Activated CD8-positive, alpha-beta memory T cell treated with anti-CD3 and anti-CD28 coated beads, Interleukin-2, amount 10 ng/mL, durations not matched to agents 7 days and 5 days (primary cell): ENCODE results near the gene IVNS1ABP. TPM values are rescaled to one million over a fixed set of nuclear protein-coding genes. Genes with fewer than 3 reads are reported as not detected.
"Not testable (repeated sequence)": the region's sequence is repeated elsewhere in the genome, so short reads cannot be mapped to it uniquely, and the experiment has no call there.

Experiments
- ATAC-seq: fragments of 150-1000 bp; cut with Tn5 transposase; one replicate; pipeline ENCODE4 v1.10.0; 2021; ENCODE audit warnings: moderate library complexity
- CTCF ChIA-PET: fragments of 350-600 bp; sonication (Branson Sonifier 250); formaldehyde crosslinking; loops from one replicate; lab custom pipeline; 2021; ENCODE audit warnings: antibody characterized with exemption; lab: Charles Lee
- DNase-seq: peaks from one replicate; pipeline ENCODE4 v3.0.0-alpha.2; 2020
- H3K27ac Mint-ChIP-seq: one replicate; pipeline ENCODE4 v1.8.0; 2021; ENCODE audit warnings: mild to moderate bottlenecking, mixed read lengths
- H3K27me3 Mint-ChIP-seq: one replicate; pipeline ENCODE4 v1.8.0; 2021; ENCODE audit warnings: mixed read lengths
- H3K36me3 Mint-ChIP-seq: one replicate; pipeline ENCODE4 v1.8.0; 2021; ENCODE audit warnings: mild to moderate bottlenecking, mixed read lengths
- H3K4me1 Mint-ChIP-seq: one replicate; pipeline ENCODE4 v1.8.0; 2021; ENCODE audit warnings: mixed read lengths
- H3K4me3 Mint-ChIP-seq: one replicate; pipeline ENCODE4 v1.8.0; 2021; ENCODE audit warnings: mild to moderate bottlenecking, moderate library complexity, mixed read lengths
- H3K9me3 Mint-ChIP-seq: one replicate; pipeline ENCODE4 v1.8.0; 2022; ENCODE audit warnings: low read depth, mixed read lengths
- total RNA-seq, 2 experiments: library from RNA; stranded (reverse); gene quantifications; one replicate each; pipeline ENCODE4 v1.2.3, GENCODE V29; 2021

IVNS1ABP gene
- total RNA-seq, 2 experiments from 2014 or later = 251 to 509 TPM

DNA sequence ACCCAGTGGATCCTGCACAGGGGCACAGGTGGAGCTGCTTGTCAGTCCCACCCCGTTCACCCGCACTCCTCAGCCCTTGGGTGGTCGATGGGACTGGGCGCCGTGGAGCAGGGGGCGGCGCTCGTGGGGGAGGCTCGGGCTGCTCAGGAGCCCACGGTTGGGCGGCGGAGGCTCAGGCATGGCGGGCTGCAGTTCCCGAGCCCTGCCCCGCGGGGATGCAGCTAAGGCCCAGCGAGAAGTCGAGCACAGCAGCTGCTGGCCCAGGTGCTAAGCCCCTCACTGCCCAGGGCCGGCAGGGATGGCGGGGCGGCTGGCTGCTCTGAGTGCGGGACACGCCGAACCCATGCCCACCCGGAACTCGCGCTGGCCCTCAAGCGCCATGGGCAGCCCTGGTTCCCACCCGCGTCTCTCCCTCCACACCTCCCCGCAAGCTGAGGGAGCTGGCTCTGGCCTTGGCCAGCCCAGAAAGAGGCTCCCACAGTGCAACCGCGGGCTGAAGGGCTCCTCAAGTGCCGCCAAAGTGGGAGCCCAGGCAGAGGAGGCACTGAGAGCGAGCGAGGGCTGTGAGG lies 4.7 kb upstream of the IVNS1ABP start:
- ATAC-seq, H3K4me3 Mint-ChIP-seq, H3K27ac Mint-ChIP-seq, H3K9me3 Mint-ChIP-seq, CTCF ChIA-PET, DNase-seq, H3K27me3 Mint-ChIP-seq: not testable (repeated sequence)
- peaks cover 29% of the 10 kb centered on the region for H3K36me3 Mint-ChIP-seq
- peaks cover 28% of the 10 kb centered on the region for H3K4me1 Mint-ChIP-seq

DNA sequence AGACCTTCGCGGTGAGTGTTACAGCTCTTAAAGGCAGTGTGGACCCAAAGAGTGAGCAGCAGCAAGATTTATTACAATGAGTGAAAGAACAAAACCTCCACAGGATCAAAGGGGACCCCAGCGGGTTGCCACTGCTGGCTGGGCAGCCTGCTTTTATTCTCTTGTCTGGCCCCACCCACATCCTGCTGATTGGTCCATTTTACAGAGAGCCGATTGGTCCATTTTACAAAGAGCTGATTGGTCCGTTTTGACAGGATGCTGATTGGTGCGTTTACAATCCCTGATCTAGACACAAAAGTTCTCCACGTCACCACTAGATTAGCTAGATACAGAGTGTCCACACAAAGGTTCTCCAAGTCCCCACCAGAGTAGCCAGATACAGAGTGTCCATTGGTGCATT lies 4.1 kb upstream of the IVNS1ABP start:
- H3K36me3 Mint-ChIP-seq = peaks cover 30% of the 10 kb centered on the region
- not testable (repeated sequence) for H3K27me3 Mint-ChIP-seq, ATAC-seq, H3K27ac Mint-ChIP-seq, H3K9me3 Mint-ChIP-seq, H3K4me3 Mint-ChIP-seq, DNase-seq
- CTCF ChIA-PET = interaction anchor here (1.4 kb wide), 1 partner anchor 16 kb away, joined by 7 read pairs; no protein-coding TSS in a partner anchor
- H3K4me1 Mint-ChIP-seq = peaks cover 28% of the 10 kb centered on the region

DNA sequence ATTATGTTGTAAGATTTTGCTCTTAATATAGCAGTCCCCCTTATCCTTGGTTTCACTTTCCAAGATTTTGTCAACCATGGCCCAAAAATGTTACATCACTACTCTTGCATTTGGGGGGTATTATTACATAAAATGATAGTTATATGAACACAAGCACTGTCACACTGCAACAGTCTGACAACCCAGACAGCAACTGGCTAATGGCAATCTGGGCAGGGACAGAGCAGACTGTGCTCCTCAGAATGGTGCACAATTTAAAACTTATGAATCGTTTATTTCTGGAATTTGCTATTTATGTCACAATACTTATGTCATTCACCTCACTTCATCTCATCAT lies 2.1 kb upstream of the IVNS1ABP start:
- ATAC-seq (no peak), DNase-seq (no peak)
- no peaks in the 10 kb centered on the region for H3K27me3 Mint-ChIP-seq
- H3K36me3 Mint-ChIP-seq = peaks cover 47% of the 10 kb centered on the region
- H3K4me1 Mint-ChIP-seq = peaks cover 32% of the 10 kb centered on the region
- CTCF ChIA-PET = interaction anchor here (0.7 to 4.5 kb wide), 3 partner anchors 18 to 355 kb away, joined by 3 to 32 read pairs (median 16); no protein-coding TSS in a partner anchor
- no peak overlapping the region for H3K27ac Mint-ChIP-seq
- H3K9me3 Mint-ChIP-seq = peaks cover 5% of the 10 kb centered on the region
- H3K4me3 Mint-ChIP-seq = peak overlapping the region; percentile 47

DNA sequence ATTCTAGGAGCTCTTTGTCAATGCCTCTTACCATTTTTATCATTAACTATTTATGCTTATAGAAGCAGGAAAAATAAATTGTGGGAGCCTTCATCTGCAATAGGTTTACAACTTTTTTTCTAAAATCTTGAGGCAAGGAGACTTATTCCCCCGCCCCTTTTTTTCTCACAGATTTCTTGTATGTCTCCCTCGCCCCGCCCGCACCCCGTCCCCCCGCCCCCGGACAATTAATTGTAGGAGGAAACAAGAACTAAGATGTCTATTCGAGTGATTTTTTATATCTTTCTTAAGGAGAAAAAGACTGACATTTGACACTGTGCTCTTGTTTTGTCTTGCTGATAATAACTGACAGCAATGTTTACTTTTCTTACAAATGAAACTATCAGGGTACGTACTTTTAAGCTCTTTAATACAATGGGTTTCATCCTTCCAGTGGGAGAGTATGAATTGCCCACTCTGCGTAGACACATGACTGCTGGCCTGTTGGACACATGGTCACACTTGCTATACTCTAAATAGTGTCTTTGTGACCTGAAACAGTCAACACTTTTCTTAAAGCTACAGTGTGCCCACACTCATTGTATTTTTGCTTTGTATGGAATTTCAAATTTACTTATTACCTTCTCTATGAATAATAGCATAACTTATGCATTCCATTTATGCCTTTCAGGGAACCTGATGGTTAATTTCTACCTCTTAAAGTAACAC lies 1.5 kb upstream of the IVNS1ABP start:
- peaks cover 37% of the 10 kb centered on the region for H3K4me1 Mint-ChIP-seq
- CTCF ChIA-PET = interaction anchor here (0.7 to 4.5 kb wide), 19 partner anchors 18 to 362 kb away, joined by 3 to 37 read pairs (median 4); no protein-coding TSS in a partner anchor
- no peak for DNase-seq
- H3K9me3 Mint-ChIP-seq = peaks cover 5% of the 10 kb centered on the region
- no peak for ATAC-seq
- H3K4me3 Mint-ChIP-seq = peak overlapping the region; percentile 99
- H3K36me3 Mint-ChIP-seq = peaks cover 53% of the 10 kb centered on the region
- H3K27ac Mint-ChIP-seq = peak overlapping the region; percentile 97
- H3K27me3 Mint-ChIP-seq = no peaks in the 10 kb centered on the region

GRCh38 chr1:185317886-185318310 lies 855 bp upstream of the IVNS1ABP start:
- Mint-ChIP-seq H3K27ac (peak overlapping the region; percentile 97), H3K27me3 (no peaks in the 10 kb centered on the region), H3K4me1 (peaks cover 40% of the 10 kb centered on the region), H3K36me3 (peaks cover 59% of the 10 kb centered on the region), H3K4me3 (peak overlapping the region; percentile 99), H3K9me3 (peaks cover 5% of the 10 kb centered on the region)
- ATAC-seq (peak; percentile 43), DNase-seq (peak; percentile 90)
- CTCF ChIA-PET = interaction anchor here (0.8 to 4.5 kb wide), 20 partner anchors 19 to 363 kb away, joined by 3 to 37 read pairs (median 4); no protein-coding TSS in a partner anchor

DNA sequence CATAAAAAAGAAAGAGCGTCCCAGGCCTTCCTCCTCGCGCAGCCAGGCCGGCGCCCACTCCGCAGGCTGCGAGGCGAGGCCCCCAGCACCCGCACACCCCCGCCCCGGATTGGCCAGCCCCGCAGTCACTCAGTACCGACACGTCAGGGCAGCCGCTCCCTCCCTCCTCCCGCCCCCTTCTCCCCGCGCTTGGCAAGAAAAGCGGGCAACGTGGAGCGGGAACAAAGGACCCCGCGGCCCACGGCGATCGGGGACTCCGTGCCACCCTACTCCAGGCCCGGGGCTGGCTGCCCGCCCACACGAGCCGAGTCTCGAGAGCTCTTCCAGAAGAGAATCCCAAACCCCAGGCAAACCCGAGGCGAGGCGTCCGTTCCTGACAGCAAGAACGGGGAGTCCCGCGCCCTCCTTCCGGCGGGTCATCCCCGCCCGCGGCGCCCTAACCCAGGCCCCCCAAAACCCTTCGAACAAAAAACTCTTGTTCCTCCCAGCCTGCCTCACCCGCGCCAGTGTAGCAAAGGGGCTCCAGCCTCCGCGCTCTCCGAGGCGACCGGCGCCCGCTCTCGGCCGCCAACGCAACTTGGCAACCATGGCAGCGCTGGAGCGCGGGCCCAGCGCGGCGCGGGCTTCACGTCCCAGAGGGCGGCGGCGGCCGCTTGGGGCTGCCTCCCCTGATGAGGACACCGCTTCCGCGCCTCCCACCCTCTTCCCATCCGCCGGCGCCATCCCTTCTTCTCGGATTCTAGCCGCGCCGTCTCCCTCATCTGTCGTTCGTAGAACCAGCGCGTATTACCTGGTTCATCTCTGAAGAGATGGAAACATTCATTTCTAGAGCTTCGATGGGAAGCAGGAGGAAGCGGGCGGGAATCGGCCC lies 645 bp downstream of the IVNS1ABP start:
- Mint-ChIP-seq H3K36me3 (peaks cover 65% of the 10 kb centered on the region), H3K9me3 (peaks cover 5% of the 10 kb centered on the region), H3K27ac (peak overlapping the region; percentile 97), H3K4me3 (peak overlapping the region; percentile 99), H3K27me3 (no peaks in the 10 kb centered on the region), H3K4me1 (peaks cover 51% of the 10 kb centered on the region)
- CTCF ChIA-PET = interaction anchor here (0.6 to 4.5 kb wide), 19 partner anchors 11 to 364 kb away, joined by 3 to 37 read pairs (median 3); no protein-coding TSS in a partner anchor
- DNase-seq = peak; percentile 95
- ATAC-seq = peak; percentile 62

DNA sequence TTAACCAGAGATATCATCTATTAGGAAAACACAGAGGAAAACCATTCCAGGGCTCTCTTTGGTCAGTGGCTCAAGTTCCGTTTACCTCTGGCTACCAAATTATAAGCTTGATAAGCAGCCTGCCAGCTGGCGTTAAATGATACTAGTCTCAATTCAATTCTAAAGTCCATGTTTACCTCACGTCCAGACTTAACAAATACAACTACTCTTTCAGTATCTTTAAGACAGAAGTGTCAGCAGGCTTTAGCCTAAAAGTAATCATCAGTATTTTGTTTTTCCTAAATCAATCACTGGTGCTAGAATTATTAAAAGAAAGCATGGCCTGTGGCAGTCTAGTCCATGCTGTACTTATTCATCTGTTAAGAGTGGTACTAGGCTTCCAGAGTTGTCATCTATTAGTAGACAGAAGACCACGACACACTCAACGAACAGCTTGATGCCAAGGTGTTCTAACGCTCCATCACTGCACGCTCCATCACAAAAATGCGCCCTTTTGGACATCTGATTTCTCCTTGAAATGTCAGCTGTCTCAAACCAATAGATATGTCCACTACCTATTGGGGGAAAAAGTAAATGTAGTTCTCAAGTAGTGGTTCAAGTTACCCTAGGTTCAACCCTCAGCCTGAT lies 1.5 kb downstream of the IVNS1ABP start:
- H3K27me3 Mint-ChIP-seq = no peaks in the 10 kb centered on the region
- peak overlapping the region; percentile 99 for H3K4me3 Mint-ChIP-seq
- DNase-seq (peak; percentile 45), ATAC-seq (no peak)
- no peaks in the 10 kb centered on the region for H3K9me3 Mint-ChIP-seq
- peaks cover 56% of the 10 kb centered on the region for H3K4me1 Mint-ChIP-seq
- CTCF ChIA-PET = interaction anchor here (0.6 to 4.5 kb wide), 11 partner anchors 13 to 365 kb away, joined by 3 to 37 read pairs (median 16); no protein-coding TSS in a partner anchor
- peak overlapping the region; percentile 97 for H3K27ac Mint-ChIP-seq
- H3K36me3 Mint-ChIP-seq = peaks cover 61% of the 10 kb centered on the region

GRCh38 chr1:185314411-185314810 lies 2.6 kb downstream of the IVNS1ABP start:
- H3K9me3 Mint-ChIP-seq = no peaks in the 10 kb centered on the region
- DNase-seq (no peak), ATAC-seq (no peak)
- CTCF ChIA-PET = interaction anchor here (0.5 to 2.6 kb wide), 5 partner anchors 106 to 366 kb away, joined by 3 to 10 read pairs (median 4); no protein-coding TSS in a partner anchor
- no peaks in the 10 kb centered on the region for H3K27me3 Mint-ChIP-seq
- H3K27ac Mint-ChIP-seq = peak overlapping the region; percentile 97
- peaks cover 60% of the 10 kb centered on the region for H3K36me3 Mint-ChIP-seq
- peak overlapping the region; percentile 99 for H3K4me3 Mint-ChIP-seq
- H3K4me1 Mint-ChIP-seq = peaks cover 52% of the 10 kb centered on the region

DNA sequence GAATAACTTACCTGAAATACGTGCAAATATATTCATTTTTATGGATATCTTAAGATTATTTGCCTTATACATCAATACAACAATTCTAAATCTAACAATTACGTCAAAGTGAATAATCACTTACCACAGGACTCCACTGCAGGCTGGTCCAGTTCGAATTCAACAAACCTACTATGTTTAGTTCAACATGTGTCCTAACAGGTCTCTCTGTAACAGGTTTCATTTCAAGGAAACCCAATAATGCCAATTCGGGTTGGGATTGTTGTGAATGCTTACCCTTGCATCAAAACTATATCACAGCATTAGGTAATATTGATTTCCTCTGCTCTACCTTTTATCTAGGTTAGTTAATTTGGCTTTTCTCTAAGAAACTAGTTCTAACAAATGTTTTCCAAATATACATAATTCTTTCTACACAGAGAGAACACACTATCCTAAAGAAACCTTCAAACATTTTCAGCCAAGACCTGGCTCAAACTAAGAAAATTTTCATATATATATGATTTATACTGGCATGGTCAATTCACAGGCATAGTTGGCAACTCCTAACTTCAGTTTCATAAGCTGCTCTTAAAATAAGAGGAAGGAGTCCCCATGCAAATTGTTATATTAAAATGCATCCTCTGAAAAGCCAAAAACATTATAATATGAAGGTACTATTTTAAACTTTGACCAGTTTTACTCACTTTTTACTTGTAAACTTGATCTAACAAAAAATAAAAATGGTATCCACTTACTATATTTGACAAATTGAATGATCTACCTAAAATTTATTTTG lies 4.5 kb downstream of the IVNS1ABP start:
- H3K36me3 Mint-ChIP-seq = peaks cover 68% of the 10 kb centered on the region
- H3K27ac Mint-ChIP-seq = peak overlapping the region; percentile 97
- CTCF ChIA-PET = interaction anchor here (0.6 to 2.6 kb wide), 3 partner anchors 8 to 368 kb away, joined by 3 to 10 read pairs (median 4); no protein-coding TSS in a partner anchor
- no peak for DNase-seq
- no peak for ATAC-seq
- H3K27me3 Mint-ChIP-seq = no peaks in the 10 kb centered on the region
- H3K4me1 Mint-ChIP-seq = peaks cover 42% of the 10 kb centered on the region
- peak overlapping the region; percentile 99 for H3K4me3 Mint-ChIP-seq
- H3K9me3 Mint-ChIP-seq = no peaks in the 10 kb centered on the region

GRCh38 chr1:185311589-185312225 lies 5.3 kb downstream of the IVNS1ABP start:
- CTCF ChIA-PET = no interaction called here
- Mint-ChIP-seq H3K4me1 (peaks cover 43% of the 10 kb centered on the region), H3K27ac (peak overlapping the region; percentile 40), H3K36me3 (peaks cover 73% of the 10 kb centered on the region), H3K4me3 (peak overlapping the region; percentile 99), H3K27me3 (no peaks in the 10 kb centered on the region), H3K9me3 (no peaks in the 10 kb centered on the region)
- ATAC-seq (no peak), DNase-seq (no peak)

- no peak overlapping the region for H3K27ac Mint-ChIP-seq
- no peak for ATAC-seq
- H3K4me1 Mint-ChIP-seq = peaks cover 53% of the 10 kb centered on the region
- DNase-seq = no peak
- no peaks in the 10 kb centered on the region for H3K27me3 Mint-ChIP-seq
- H3K4me3 Mint-ChIP-seq = no peak overlapping the region
- CTCF ChIA-PET = interaction anchor here (1.6 kb wide), 1 partner anchor 371 kb away, joined by 5 read pairs; no protein-coding TSS in a partner anchor
- H3K9me3 Mint-ChIP-seq = no peaks in the 10 kb centered on the region
- peaks cover 78% of the 10 kb centered on the region for H3K36me3 Mint-ChIP-seq
Measured at GRCh38 chr1:185309566-185309965, 7.5 kb downstream of the IVNS1ABP start.
